K562 (cell line): Measurements from ENCODE around the gene WDR49. TPM values are rescaled to one million over a fixed set of nuclear protein-coding genes. Genes with fewer than 3 reads are reported as not detected.

Source experiments
- ATAC-seq: fragments of 200-7000 bp; cut with Tn5 transposase; 3 replicates; pipeline ENCODE4 v1.9.1; 2020; ENCODE audit warnings: moderate library complexity
- BruUV-seq: library from RNA; stranded (reverse); fragments of 400-500 nt; replicated peaks from 2 replicates; lab custom pipeline; 2021; lab: Mats Ljungman, UMichigan
- CTCF ChIA-PET: fragments of 300-600 bp; formaldehyde crosslinking; extraction: SDS; loops from one replicate; lab custom pipeline; 2021; ENCODE audit warnings: low intra/inter-chr PET ratio; lab: Yijun Ruan, JAX
- POLR2A ChIA-PET: fragments of 300-600, 350-650 bp; sonication (Branson Sonifier 250); formaldehyde crosslinking; extraction: SDS; loops from one replicate; lab custom pipeline; 2021; ENCODE audit warnings: antibody characterized with exemption, inconsistent platforms; lab: Yijun Ruan, JAX
- DNase-seq, 4 experiments: peaks; one replicate each; pipeline versions ENCODE4 v3.0.0 to v3.0.0-alpha.2; 2011 to 2018; ENCODE audit warnings: low spot score in 3 of 4, mixed read lengths in 3 of 4; ENCODE audit errors: extremely low read depth in 1 of 4
- FAIRE-seq: peaks from 2 replicates; lab custom pipeline; 2011; peaks lifted over from hg19 to GRCh38; lab: Jason Lieb, UNC
- H2AFZ ChIP-seq: 2 replicates; pipeline ENCODE4 v1.6.0; 2011; ENCODE audit warnings: low read depth, low read length, control low read depth, inconsistent platforms
- H3K27ac ChIP-seq: fragments of 200-600 bp; 3 replicates; pipeline ENCODE4 v1.8.0; 2011; ENCODE audit warnings: low read depth, mild to moderate bottlenecking, control low read depth, inconsistent platforms, low read length, moderate library complexity, mixed read lengths; ENCODE audit errors: extremely low read depth
- H3K27me3 ChIP-seq, 2 experiments: fragments of 300-600 bp in 1 of 2; 2 replicates in 1 of 2; 3 replicates in 1 of 2; pipeline versions ENCODE4 v1.6.0 to v1.8.0; 2011; ENCODE audit warnings: inconsistent platforms in 2 of 2, low read length in 2 of 2, mild to moderate bottlenecking in 1 of 2, mixed read lengths in 1 of 2, moderate library complexity in 1 of 2; ENCODE audit not compliant: control insufficient read depth in 2 of 2, insufficient read depth in 2 of 2
- H3K36me3 ChIP-seq: fragments of 300-600 bp; 3 replicates; pipeline ENCODE4 v1.8.0; 2011; ENCODE audit warnings: mild to moderate bottlenecking, low read length, inconsistent platforms; ENCODE audit not compliant: control insufficient read depth, insufficient read depth
- H3K4me1 ChIP-seq, 2 experiments: fragments of 200-600 bp in 1 of 2; replicated peaks in 1 of 2; 2 replicates in 1 of 2; 3 replicates in 1 of 2; pipeline versions ENCODE4 v1.5.1 to v1.8.0; 2011; ENCODE audit warnings: inconsistent platforms in 2 of 2, low read length in 2 of 2, mild to moderate bottlenecking in 1 of 2, mixed read lengths in 1 of 2, moderate library complexity in 1 of 2; ENCODE audit not compliant: control insufficient read depth in 2 of 2, insufficient read depth in 2 of 2
- H3K4me2 ChIP-seq: 2 replicates; pipeline ENCODE4 v1.6.1; 2011; ENCODE audit warnings: low read length, control low read depth, inconsistent platforms, mixed read lengths; ENCODE audit not compliant: insufficient read depth
- H3K4me3 ChIP-seq: fragments of 200-600 bp; sonication (generic), shearing (Covaris generic); 2 replicates; pipeline ENCODE4 v1.5.1; 2016; ENCODE audit warnings: control low read depth, inconsistent platforms
- H3K79me2 ChIP-seq: fragments of 200-600 bp; 3 replicates; pipeline ENCODE4 v1.8.0; 2011; ENCODE audit warnings: low read length, inconsistent platforms; ENCODE audit not compliant: control insufficient read depth, insufficient read depth
- H3K9ac ChIP-seq, 2 experiments: 2 replicates each; pipeline versions ENCODE4 v1.6.0 to v1.6.1; 2011; ENCODE audit warnings: low read depth in 2 of 2, low read length in 2 of 2, control low read depth in 1 of 2, inconsistent platforms in 1 of 2, mild to moderate bottlenecking in 1 of 2, mixed read lengths in 1 of 2; ENCODE audit not compliant: insufficient read depth in 1 of 2
- H3K9me1 ChIP-seq: one replicate; pipeline ENCODE4 v1.6.0; 2011; ENCODE audit warnings: inconsistent platforms, mild to moderate bottlenecking, low read length, moderate library complexity; ENCODE audit not compliant: control insufficient read depth, insufficient read depth
- H3K9me3 ChIP-seq: replicated peaks from 2 replicates; pipeline ENCODE4 v1.5.1; 2011; ENCODE audit warnings: low read depth, low read length, inconsistent platforms; ENCODE audit not compliant: control insufficient read depth, insufficient read depth
- H4K20me1 ChIP-seq: replicated peaks from 2 replicates; pipeline ENCODE4 v1.6.1; 2011; ENCODE audit warnings: low read length, inconsistent platforms, mixed read lengths; ENCODE audit not compliant: control insufficient read depth, insufficient read depth
- CREB5 ChIP-seq: fragments of 250-450 bp; sonication (Bioruptor Pico); IDR thresholded peaks from 2 replicates; pipeline ENCODE4 v1.5.0; 2020; ENCODE audit warnings: mild to moderate bottlenecking
- HEY1 ChIP-seq: fragments of 250-450 bp; sonication (Bioruptor Pico); IDR thresholded peaks from 2 replicates; pipeline ENCODE4 v1.5.0; 2020; ENCODE audit warnings: mild to moderate bottlenecking, moderate library complexity, borderline replicate concordance
- RBM39 ChIP-seq: fragments of 200-400 bp; formaldehyde crosslinking; optimal IDR thresholded peaks from 2 replicates; pipeline ENCODE3; 2018; ENCODE audit warnings: low read depth, low read length
- RNF2 ChIP-seq: sonication (generic); IDR thresholded peaks from 2 replicates; pipeline ENCODE4 v1.6.1; 2016
- SIRT6 ChIP-seq: IDR thresholded peaks from one replicate; pipeline ENCODE4 v1.6.1; 2012; ENCODE audit warnings: low read depth, mild to moderate bottlenecking, control low read depth, inconsistent platforms, low read length, moderate library complexity
- TEAD2 ChIP-seq: fragments of 450-650 bp; IDR thresholded peaks from 2 replicates; pipeline ENCODE4 v1.6.1; 2016; ENCODE audit warnings: missing genetic modification characterization, control low read depth, missing compliant biosample characterization
- TRIM25 ChIP-seq: fragments of 450-650 bp; IDR thresholded peaks from 2 replicates; pipeline ENCODE4 v1.7.0; 2016; ENCODE audit warnings: borderline replicate concordance
- ZBTB9 ChIP-seq: fragments of 450-650 bp; formaldehyde crosslinking; IDR thresholded peaks from 2 replicates; pipeline ENCODE4 v1.4.0; 2020; ENCODE audit warnings: mild to moderate bottlenecking, moderate library complexity
- ZNF174 ChIP-seq: fragments of 250-450 bp; sonication (Bioruptor Pico); IDR thresholded peaks from 2 replicates; pipeline ENCODE4 v1.4.0; 2020; ENCODE audit warnings: mild to moderate bottlenecking
- ZNF184 ChIP-seq: sonication (generic); formaldehyde crosslinking; IDR thresholded peaks from 2 replicates; pipeline ENCODE4 v1.5.0; 2020; ENCODE audit warnings: missing genetic modification reagents
- ZNF384 ChIP-seq: IDR thresholded peaks from 2 replicates; pipeline ENCODE4 v1.6.1; 2012; ENCODE audit warnings: low read depth, low read length, improper control_type of control experiment
- WGBS: fragments of 100-300 bp; shearing (Covaris generic); methylation state at CpG from one replicate; pipeline ENCODE4 v1.1.6; 2016; ENCODE audit warnings: low coverage, mixed read lengths; ENCODE audit not compliant: insufficient coverage; ENCODE audit errors: missing lambda C conversion rate; 5-methylcytosine and 5-hydroxymethylcytosine counted together
- in situ Hi-C: fragments of 300-500 bp; cut with MboI; formaldehyde crosslinking; loops from 4 replicates; pipeline ENCODE4 v1.15.0; 2018; ENCODE audit warnings: inconsistent platforms, mixed read lengths
- intact Hi-C: fragments of 100-400 bp; cut with micrococcal nuclease; formaldehyde crosslinking; loops from 2 replicates; pipeline ENCODE4 v1.14.2; 2022
- polyA plus RNA-seq, 8 experiments: library from polyadenylated mRNA; depleted of rRNA in 4 of 8; stranded (reverse) in 5 of 8; unstranded in 3 of 8; fragments of >200 nt; fragmentation: Nextera tagmentation in 2 of 8; fragmentation: Illumina TruSeq in 1 of 8; extraction: Ambion mirVana in 2 of 8; extraction: Trizol in 1 of 8; gene quantifications; 2 replicates each; pipeline versions ENCODE4 v1.2.1 to v1.2.3, GENCODE V29; 2011 to 2014; ENCODE audit warnings: inconsistent platforms in 1 of 8, missing spikeins in 1 of 8
- total RNA-seq, 7 experiments: library from RNA; depleted of rRNA in 6 of 7; stranded (reverse); fragments of >200 nt in 6 of 7; fragmentation: Illumina TruSeq in 2 of 7; extraction: Trizol in 2 of 7; gene quantifications; 2 replicates each; pipeline versions ENCODE4 v1.2.1 to v1.2.3, GENCODE V29; 2011 to 2021; ENCODE audit warnings: low replicate concordance in 1 of 7

WDR49 gene
- total and polyA plus RNA-seq, 9 of the 15 experiments (the other 6 are each of a cell fraction or from before 2014, with no cell fraction given): not detected

- BruUV-seq: no TSS peak
- Histone ChIP-seq H3K9me3 (no peaks in the 10 kb centered on the region), H3K27me3 (no peaks in the 10 kb centered on the region), H3K9me1 (no peaks in the 10 kb centered on the region), H4K20me1 (no peaks in the 10 kb centered on the region), H3K27ac (no peak overlapping the region), H3K79me2 (no peaks in the 10 kb centered on the region)
- no peak for ATAC-seq
- in situ Hi-C loops: no loop called here
- TF ChIP-seq TEAD2 (tag): no peak
- no peak for TF ChIP-seq ZBTB9 (CRISPR knock-in tag)
- TF ChIP-seq CREB5 (CRISPR knock-in tag): no peak
- TF ChIP-seq TRIM25: no peak
- TF ChIP-seq RNF2: no peak
- TF ChIP-seq ZNF384: no peak
- no peak for TF ChIP-seq RBM39
- TF ChIP-seq ZNF184: no peak
- TF ChIP-seq SIRT6: no peak
- TF ChIP-seq ZNF174: no peak
- TF ChIP-seq HEY1 (CRISPR knock-in tag): no peak
- TF ChIP-seq, all 486 proteins: peak for 0
- POLR2A ChIA-PET: no interaction called here
- FAIRE-seq: no peak
- Histone ChIP-seq H3K9ac (no peak overlapping the region), H3K4me3 (no peak overlapping the region), H3K4me1 (no peaks in the 10 kb centered on the region), H2AFZ (no peak overlapping the region), H3K4me2 (no peak overlapping the region), H3K36me3 (no peaks in the 10 kb centered on the region)
- CTCF ChIA-PET: no interaction called here
- no peak for DNase-seq
- intact Hi-C loops: no loop called here
- WGBS: 0% methylated on average over 1 of the region's 1 CpG
Measured at GRCh38 chr3:167451282-167451681, 202.5 kb downstream of the WDR49 start.
